Left lung (tissue), 10 donors: ENCODE data around the gene ENGASE. TPM values are rescaled to one million over a fixed set of nuclear protein-coding genes. Genes with fewer than 3 reads are reported as not detected.

Experiments
- ATAC-seq: fragments of 200-7000 bp; cut with Tn5 transposase; one replicate; pipeline ENCODE4 v1.9.1; 2020; ENCODE audit warnings: moderate library complexity
- DNase-seq, 4 donors: peaks; one replicate each; pipeline ENCODE4 v3.0.0-alpha.2; 2013 to 2020
- H3K27ac ChIP-seq, 2 donors: fragments of 200-600 bp; sonication (generic) in 1 of 2; one replicate each; pipeline versions ENCODE4 v1.5.0 to v1.8.0; 2020 to 2021
- H3K27me3 ChIP-seq, 2 donors: fragments of 200-600 bp; sonication (generic) in 1 of 2; one replicate each; pipeline versions ENCODE4 v1.5.0 to v1.8.0; 2020 to 2021
- H3K36me3 ChIP-seq, 2 donors: fragments of 200-600 bp; sonication (generic) in 1 of 2; one replicate each; pipeline versions ENCODE4 v1.5.0 to v1.8.0; 2020 to 2021
- H3K4me1 ChIP-seq, 2 donors: fragments of 200-600 bp; one replicate each; pipeline ENCODE4 v1.8.0; 2021
- H3K4me3 ChIP-seq, 2 donors: fragments of 200-600 bp; sonication (generic) in 1 of 2; one replicate each; pipeline versions ENCODE4 v1.5.0 to v1.8.0; 2020 to 2021; ENCODE audit warnings: mild to moderate bottlenecking in 1 of 2
- H3K9me3 ChIP-seq, 2 donors: fragments of 200-600 bp; sonication (generic) in 1 of 2; one replicate each; pipeline versions ENCODE4 v1.5.0 to v1.8.0; 2020 to 2021
- intact Hi-C, 2 donors: fragments of 100-400 bp; cut with DNase I; formaldehyde crosslinking; loops; one replicate each; pipeline versions ENCODE4 v1.11.2 to v1.14.2; 2022
- polyA plus RNA-seq, 6 donors: library from polyadenylated mRNA; unstranded; fragments of 120-200 nt; gene quantifications; one replicate each; pipeline ENCODE4 v1.2.1, GENCODE V29; 2013; ENCODE audit not compliant: insufficient read length in 6 of 6
- total RNA-seq, 2 donors: library from RNA; stranded (reverse); fragmentation: NEBNext Ultra II Directional; extraction: Animal tissue kit (Norgen Biotek cat#: 25700); gene quantifications; one replicate each; pipeline ENCODE4 v1.2.1, GENCODE V29; 2021
- TF ChIP-seq, protein P1 (sequence below), 2 donors: fragments of 200-600 bp; sonication (generic) in 1 of 2; IDR thresholded peaks; one replicate each; pipeline versions ENCODE4 v1.5.0 to v1.8.0; 2021; ENCODE audit warnings: antibody characterized with exemption in 2 of 2
- donor health status: DM: no; HTN: yes; CAD: no.
- donor health status: DM: no; HTN: no; CAD: no.

The ENGASE gene
- total and polyA plus RNA-seq, 8 donors: 25.1 to 50.2 (median 35.2) TPM

DNA sequence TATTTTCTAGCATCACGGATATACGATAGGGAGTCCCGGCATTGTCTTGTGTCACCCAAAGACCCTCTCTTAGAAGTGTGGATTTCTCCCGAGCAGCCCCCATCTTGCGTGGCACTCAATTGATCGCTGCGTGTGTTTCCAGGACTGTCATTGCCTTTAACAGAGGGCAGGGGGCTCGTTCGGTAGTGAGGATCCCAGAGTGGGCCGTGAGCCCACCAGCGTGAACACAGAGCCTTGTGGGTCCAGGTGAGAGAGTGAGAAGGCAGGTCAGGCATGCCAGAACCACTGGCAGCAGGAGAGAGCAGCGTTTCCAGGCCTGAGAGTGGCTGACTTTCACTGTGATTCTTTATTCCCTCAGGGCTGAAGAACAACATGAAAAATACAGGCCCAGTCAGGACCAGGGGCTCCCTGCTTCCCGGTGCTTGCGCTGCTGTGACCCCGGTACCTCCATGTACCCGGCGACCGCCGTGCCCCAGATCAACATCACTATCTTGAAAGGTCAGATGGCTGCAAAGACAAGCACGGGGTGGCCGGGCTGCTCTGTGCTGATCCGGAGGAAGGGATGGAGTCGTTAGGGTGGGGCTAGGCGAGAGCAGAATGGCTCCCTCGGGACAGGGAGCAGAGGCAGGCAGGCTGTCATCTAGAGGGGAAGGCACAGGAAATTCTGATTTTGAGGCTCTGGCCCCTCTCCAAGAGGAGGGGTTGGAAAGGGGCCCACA is 28.3 kb upstream of the ENGASE start:
- no peak for ATAC-seq
- H3K4me3 ChIP-seq: no peak overlapping the region
- H3K27ac ChIP-seq: no peak overlapping the region
- H3K9me3 ChIP-seq: no peaks in the 10 kb centered on the region
- no peaks in the 10 kb centered on the region for H3K36me3 ChIP-seq
- peaks cover 0 to 17% of the 10 kb centered on the region in 2 donors for H3K4me1 ChIP-seq
- TF ChIP-seq, protein P1, sequence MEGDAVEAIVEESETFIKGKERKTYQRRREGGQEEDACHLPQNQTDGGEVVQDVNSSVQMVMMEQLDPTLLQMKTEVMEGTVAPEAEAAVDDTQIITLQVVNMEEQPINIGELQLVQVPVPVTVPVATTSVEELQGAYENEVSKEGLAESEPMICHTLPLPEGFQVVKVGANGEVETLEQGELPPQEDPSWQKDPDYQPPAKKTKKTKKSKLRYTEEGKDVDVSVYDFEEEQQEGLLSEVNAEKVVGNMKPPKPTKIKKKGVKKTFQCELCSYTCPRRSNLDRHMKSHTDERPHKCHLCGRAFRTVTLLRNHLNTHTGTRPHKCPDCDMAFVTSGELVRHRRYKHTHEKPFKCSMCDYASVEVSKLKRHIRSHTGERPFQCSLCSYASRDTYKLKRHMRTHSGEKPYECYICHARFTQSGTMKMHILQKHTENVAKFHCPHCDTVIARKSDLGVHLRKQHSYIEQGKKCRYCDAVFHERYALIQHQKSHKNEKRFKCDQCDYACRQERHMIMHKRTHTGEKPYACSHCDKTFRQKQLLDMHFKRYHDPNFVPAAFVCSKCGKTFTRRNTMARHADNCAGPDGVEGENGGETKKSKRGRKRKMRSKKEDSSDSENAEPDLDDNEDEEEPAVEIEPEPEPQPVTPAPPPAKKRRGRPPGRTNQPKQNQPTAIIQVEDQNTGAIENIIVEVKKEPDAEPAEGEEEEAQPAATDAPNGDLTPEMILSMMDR (IDR thresholded peaks at IDR 0.05): no peak
- no peaks in the 10 kb centered on the region for H3K27me3 ChIP-seq
- intact Hi-C loops: no loop called here
- DNase-seq: no peak

DNA sequence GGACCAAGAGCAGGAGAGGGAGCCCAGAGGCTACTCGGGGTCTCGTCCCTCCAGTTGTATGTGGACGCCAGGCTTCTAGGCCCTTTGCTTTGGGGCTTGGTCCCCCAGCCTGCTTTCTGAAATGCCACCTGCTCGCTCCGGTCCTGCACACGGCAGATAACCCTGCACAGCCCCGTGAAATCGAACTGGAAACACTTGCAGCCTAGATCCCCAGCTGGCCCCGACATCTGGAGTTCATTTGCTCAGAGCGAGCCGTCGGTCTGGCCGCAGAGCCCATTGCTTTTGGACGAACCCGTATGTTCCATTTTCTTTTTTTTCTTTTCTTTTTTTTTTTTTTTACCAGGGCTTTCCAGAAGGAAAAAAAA is 27.7 kb upstream of the ENGASE start:
- Histone ChIP-seq H3K27me3 (no peaks in the 10 kb centered on the region), H3K36me3 (no peaks in the 10 kb centered on the region), H3K4me3 (no peak overlapping the region), H3K4me1 (peaks cover 0 to 15% of the 10 kb centered on the region in 2 donors), H3K9me3 (no peaks in the 10 kb centered on the region), H3K27ac (no peak overlapping the region)
- DNase-seq: no peak
- TF ChIP-seq, protein P1 (IDR thresholded peaks at IDR 0.05): no peak
- ATAC-seq: no peak
- intact Hi-C loops: no loop called here

DNA sequence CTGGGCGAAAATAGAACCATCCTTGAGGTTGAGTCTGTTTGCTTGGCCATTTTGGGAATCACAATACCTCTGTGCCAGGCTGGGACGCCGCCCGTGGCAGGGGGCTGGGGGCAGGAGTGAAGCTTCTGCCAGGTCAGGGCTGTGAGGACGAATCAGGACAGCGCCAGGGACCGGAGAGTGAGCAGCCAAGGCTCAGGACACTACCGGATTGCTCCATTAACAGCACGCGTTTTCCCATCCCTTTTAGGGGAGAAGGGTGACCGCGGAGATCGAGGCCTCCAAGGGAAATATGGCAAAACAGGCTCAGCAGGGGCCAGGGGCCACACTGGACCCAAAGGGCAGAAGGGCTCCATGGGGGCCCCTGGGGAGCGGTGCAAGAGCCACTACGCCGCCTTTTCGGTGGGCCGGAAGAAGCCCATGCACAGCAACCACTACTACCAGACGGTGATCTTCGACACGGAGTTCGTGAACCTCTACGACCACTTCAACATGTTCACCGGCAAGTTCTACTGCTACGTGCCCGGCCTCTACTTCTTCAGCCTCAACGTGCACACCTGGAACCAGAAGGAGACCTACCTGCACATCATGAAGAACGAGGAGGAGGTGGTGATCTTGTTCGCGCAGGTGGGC is 27.2 kb upstream of the ENGASE start:
- no peaks in the 10 kb centered on the region for H3K36me3 ChIP-seq
- H3K4me3 ChIP-seq: no peak overlapping the region
- ATAC-seq: no peak
- H3K4me1 ChIP-seq: peaks cover 0 to 10% of the 10 kb centered on the region in 2 donors
- H3K9me3 ChIP-seq: no peaks in the 10 kb centered on the region
- TF ChIP-seq, protein P1 (IDR thresholded peaks at IDR 0.05): no peak
- H3K27ac ChIP-seq: no peak overlapping the region
- intact Hi-C loops: no loop called here
- no peaks in the 10 kb centered on the region for H3K27me3 ChIP-seq
- DNase-seq: no peak

DNA sequence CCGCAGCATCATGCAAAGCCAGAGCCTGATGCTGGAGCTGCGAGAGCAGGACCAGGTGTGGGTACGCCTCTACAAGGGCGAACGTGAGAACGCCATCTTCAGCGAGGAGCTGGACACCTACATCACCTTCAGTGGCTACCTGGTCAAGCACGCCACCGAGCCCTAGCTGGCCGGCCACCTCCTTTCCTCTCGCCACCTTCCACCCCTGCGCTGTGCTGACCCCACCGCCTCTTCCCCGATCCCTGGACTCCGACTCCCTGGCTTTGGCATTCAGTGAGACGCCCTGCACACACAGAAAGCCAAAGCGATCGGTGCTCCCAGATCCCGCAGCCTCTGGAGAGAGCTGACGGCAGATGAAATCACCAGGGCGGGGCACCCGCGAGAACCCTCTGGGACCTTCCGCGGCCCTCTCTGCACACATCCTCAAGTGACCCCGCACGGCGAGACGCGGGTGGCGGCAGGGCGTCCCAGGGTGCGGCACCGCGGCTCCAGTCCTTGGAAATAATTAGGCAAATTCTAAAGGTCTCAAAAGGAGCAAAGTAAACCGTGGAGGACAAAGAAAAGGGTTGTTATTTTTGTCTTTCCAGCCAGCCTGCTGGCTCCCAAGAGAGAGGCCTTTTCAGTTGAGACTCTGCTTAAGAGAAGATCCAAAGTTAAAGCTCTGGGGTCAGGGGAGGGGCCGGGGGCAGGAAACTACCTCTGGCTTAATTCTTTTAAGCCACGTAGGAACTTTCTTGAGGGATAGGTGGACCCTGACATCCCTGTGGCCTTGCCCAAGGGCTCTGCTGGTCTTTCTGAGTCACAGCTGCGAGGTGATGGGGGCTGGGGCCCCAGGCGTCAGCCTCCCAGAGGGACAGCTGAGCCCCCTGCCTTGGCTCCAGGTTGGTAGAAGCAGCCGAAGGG is 26.4 kb upstream of the ENGASE start:
- Histone ChIP-seq H3K36me3 (no peaks in the 10 kb centered on the region), H3K4me1 (peaks cover 0 to 8% of the 10 kb centered on the region in 2 donors), H3K4me3 (no peak overlapping the region), H3K27me3 (no peaks in the 10 kb centered on the region), H3K9me3 (no peaks in the 10 kb centered on the region), H3K27ac (no peak overlapping the region)
- DNase-seq (no peak), ATAC-seq (no peak)
- TF ChIP-seq, protein P1 (IDR thresholded peaks at IDR 0.05): no peak
- intact Hi-C loops: no loop called here
